Endothelial cell of umbilical vein (primary cell): Measurements from ENCODE around the gene COL15A1. TPM values are rescaled to one million over a fixed set of nuclear protein-coding genes. Genes with fewer than 3 reads are reported as not detected.
"Not testable (repeated sequence)": the region's sequence is repeated elsewhere in the genome, so short reads cannot be mapped to it uniquely, and the experiment has no call there.

Experiments
- BruUV-seq: library from RNA; stranded (reverse); fragments of 400-500 nt; replicated peaks from 2 replicates; lab custom pipeline; 2021; lab: Mats Ljungman, UMichigan
- CTCF ChIA-PET: fragments of 300-600, 350-600 bp; sonication (Branson Sonifier 250); formaldehyde crosslinking; loops from one replicate; lab custom pipeline; 2021; ENCODE audit warnings: antibody characterized with exemption, inconsistent platforms; lab: Charles Lee
- POLR2A ChIA-PET: fragments of 300-600, 350-600 bp; sonication (Branson Sonifier 250); formaldehyde crosslinking; loops from one replicate; lab custom pipeline; 2021; ENCODE audit warnings: antibody characterized with exemption, inconsistent platforms; lab: Charles Lee
- DNase-seq: peaks from one replicate; pipeline ENCODE4 v3.0.0-alpha.2; 2011; ENCODE audit warnings: low read depth, low spot score
- FAIRE-seq: peaks from 2 replicates; lab custom pipeline; 2011; peaks lifted over from hg19 to GRCh38; lab: Jason Lieb, UNC
- H2AFZ ChIP-seq: 2 replicates; pipeline ENCODE4 v1.6.0; 2012; ENCODE audit warnings: low read depth, low read length, control low read depth, inconsistent platforms
- H3K27ac ChIP-seq: 2 replicates; pipeline ENCODE4 v1.5.1; 2011; ENCODE audit warnings: low read depth, mild to moderate bottlenecking, control low read depth, low read length, moderate library complexity; ENCODE audit not compliant: insufficient read depth
- H3K27me3 ChIP-seq, 2 experiments: 2 replicates each; pipeline versions ENCODE4 v1.6.0 to v1.6.1; 2011; ENCODE audit warnings: low read length in 2 of 2, mixed read lengths in 1 of 2; ENCODE audit not compliant: control insufficient read depth in 2 of 2, insufficient read depth in 2 of 2
- H3K36me3 ChIP-seq, 2 experiments: 2 replicates in 1 of 2; 3 replicates in 1 of 2; pipeline ENCODE4 v1.5.1; 2011; ENCODE audit warnings: low read length in 2 of 2, mild to moderate bottlenecking in 1 of 2, moderate library complexity in 1 of 2; ENCODE audit not compliant: control insufficient read depth in 2 of 2, insufficient read depth in 2 of 2; ENCODE audit errors: extremely low read depth in 1 of 2
- H3K4me1 ChIP-seq: 3 replicates; pipeline ENCODE4 v1.5.1; 2011; ENCODE audit warnings: mild to moderate bottlenecking, low read length; ENCODE audit not compliant: control insufficient read depth, insufficient read depth; ENCODE audit errors: extremely low read depth
- H3K4me2 ChIP-seq: 2 replicates; pipeline ENCODE4 v1.6.1; 2011; ENCODE audit warnings: low read length, control low read depth, mixed read lengths; ENCODE audit not compliant: insufficient read depth
- H3K4me3 ChIP-seq, 3 experiments: fragments of 200-600 bp in 1 of 3; sonication (generic), shearing (Covaris generic) in 1 of 3; replicated peaks in 1 of 3; 2 replicates each; pipeline ENCODE4 v1.5.1; 2011 to 2016; ENCODE audit warnings: control low read depth in 3 of 3, low read length in 3 of 3, mild to moderate bottlenecking in 2 of 3, inconsistent platforms in 1 of 3, low read depth in 1 of 3, moderate library complexity in 1 of 3; ENCODE audit not compliant: insufficient read depth in 1 of 3
- H3K79me2 ChIP-seq: 2 replicates; pipeline ENCODE4 v1.6.0; 2012; ENCODE audit warnings: low read length, inconsistent platforms; ENCODE audit not compliant: control insufficient read depth, insufficient read depth
- H3K9ac ChIP-seq: replicated peaks from 2 replicates; pipeline ENCODE3; 2011; ENCODE audit warnings: low read length, control low read depth; ENCODE audit not compliant: insufficient read depth; ENCODE audit errors: extremely low read depth
- H3K9me1 ChIP-seq: replicated peaks from 3 replicates; pipeline ENCODE4 v1.6.0; 2011; ENCODE audit warnings: mild to moderate bottlenecking, low read length; ENCODE audit not compliant: control insufficient read depth, insufficient read depth; ENCODE audit errors: extremely low read depth
- H3K9me3 ChIP-seq: replicated peaks from 2 replicates; pipeline ENCODE4 v1.5.1; 2012; ENCODE audit warnings: low read length, inconsistent platforms; ENCODE audit not compliant: control insufficient read depth, insufficient read depth
- H4K20me1 ChIP-seq: replicated peaks from 2 replicates; pipeline ENCODE3; 2011; ENCODE audit warnings: mild to moderate bottlenecking, low read length; ENCODE audit not compliant: control insufficient read depth, insufficient read depth; ENCODE audit errors: extremely low read depth
- EZH2 ChIP-seq: IDR thresholded peaks from 2 replicates; pipeline ENCODE4 v1.6.1; 2012; ENCODE audit warnings: borderline replicate concordance, low read depth, mild to moderate bottlenecking, moderate library complexity, low read length, inconsistent platforms; ENCODE audit not compliant: severe bottlenecking
- FOS ChIP-seq: IDR thresholded peaks from 2 replicates; pipeline ENCODE4 v1.6.1; 2011; ENCODE audit warnings: mild to moderate bottlenecking, low read length, moderate library complexity, borderline replicate concordance; ENCODE audit not compliant: insufficient read depth
- GATA2 ChIP-seq: IDR thresholded peaks from 2 replicates; pipeline ENCODE4 v1.7.0; 2011; ENCODE audit warnings: low read depth, mild to moderate bottlenecking, moderate library complexity, mixed read lengths, low read length; ENCODE audit not compliant: insufficient read length, insufficient read depth
- JUN ChIP-seq: IDR thresholded peaks from 2 replicates; pipeline ENCODE4 v1.6.1; 2011; ENCODE audit warnings: borderline replicate concordance, low read depth; ENCODE audit not compliant: insufficient read length, insufficient read depth
- MYC ChIP-seq: IDR thresholded peaks from one replicate; pipeline ENCODE4 v1.6.1; 2011; ENCODE audit warnings: mild to moderate bottlenecking, low read depth, low read length
- POLR2A ChIP-seq: IDR thresholded peaks from 2 replicates; pipeline ENCODE4 v1.6.1; 2012; ENCODE audit warnings: low read depth, mild to moderate bottlenecking, control low read depth, low read length
- POLR2AphosphoS5 ChIP-seq: IDR thresholded peaks from 2 replicates; pipeline ENCODE4 v1.6.1; 2012; ENCODE audit warnings: low read depth, mild to moderate bottlenecking, control low read depth, low read length, moderate library complexity; ENCODE audit not compliant: insufficient read depth
- dilution Hi-C: fragments of 300-500 bp; cut with MboI; formaldehyde crosslinking; loops from one replicate; pipeline ENCODE4 v1.15.0; 2019; ENCODE audit warnings: low sequenced_read_pairs; ENCODE audit not compliant: extremely low pct_ligation_motif_present
- intact Hi-C: fragments of 100-400 bp; cut with micrococcal nuclease; formaldehyde crosslinking; loops from one replicate; pipeline ENCODE4 v1.10.0; 2022
- polyA plus RNA-seq, 4 experiments: library from polyadenylated mRNA; depleted of rRNA in 3 of 4; stranded (reverse) in 3 of 4; unstranded in 1 of 4; fragments of >200 nt; gene quantifications; 2 replicates each; pipeline versions ENCODE4 v1.2.1 to v1.2.3, GENCODE V29; 2011 to 2012; ENCODE audit warnings: missing spikeins in 1 of 4
- total RNA-seq: library from RNA; stranded (reverse); gene quantifications from 2 replicates; pipeline ENCODE4 v1.2.3, GENCODE V29; 2021
- TF ChIP-seq, protein P1 (sequence below): IDR thresholded peaks from 2 replicates; pipeline ENCODE4 v1.6.1; 2011; ENCODE audit not compliant: insufficient read depth, insufficient read length
- TF ChIP-seq, protein P2 (sequence below), 2 donors: IDR thresholded peaks; 1 replicate in 1 of 2; 2 replicates in 1 of 2; pipeline ENCODE4 v1.5.1; 2011; ENCODE audit warnings: low read length in 2 of 2, mild to moderate bottlenecking in 2 of 2, moderate library complexity in 2 of 2, control low read depth in 1 of 2, inconsistent platforms in 1 of 2, low read depth in 1 of 2; ENCODE audit not compliant: insufficient read depth in 1 of 2; ENCODE audit errors: extremely low read depth in 1 of 2

The COL15A1 gene
- total and polyA plus RNA-seq, 2 donors (not counting 3 experiments of a cell fraction or from before 2014, with no cell fraction given) = not detected

DNA sequence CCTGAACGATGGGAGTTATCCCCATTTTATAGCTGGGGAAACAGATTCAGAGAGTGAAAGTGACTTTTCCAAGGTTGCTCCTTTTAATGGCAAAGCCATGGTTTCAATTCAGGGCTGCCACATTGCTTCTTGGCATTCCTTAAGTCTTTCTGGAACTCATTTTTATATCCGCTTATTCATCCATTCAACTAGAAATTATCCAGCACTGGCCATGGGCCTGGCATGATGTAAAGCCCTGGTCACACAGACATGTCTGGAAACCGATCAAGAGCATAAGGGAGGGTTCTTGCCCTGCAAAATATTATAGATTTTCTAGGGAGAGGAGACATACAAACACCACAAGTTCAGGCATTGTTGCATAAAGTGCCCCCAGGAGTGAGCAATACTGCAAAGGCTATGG is 43.0 kb upstream of the COL15A1 start:
- no TSS peak for BruUV-seq
- H4K20me1 ChIP-seq = no peaks in the 10 kb centered on the region
- H3K27me3 ChIP-seq = peaks cover 2% of the 10 kb centered on the region in 2 experiments
- no peak overlapping the region for H3K9ac ChIP-seq
- no peak overlapping the region for H3K4me2 ChIP-seq
- no peak overlapping the region for H3K4me3 ChIP-seq
- no peaks in the 10 kb centered on the region for H3K4me1 ChIP-seq
- POLR2A ChIA-PET = no interaction called here
- FAIRE-seq (no peak), DNase-seq (no peak)
- CTCF ChIA-PET = no interaction called here
- H3K9me3 ChIP-seq = no peaks in the 10 kb centered on the region
- TF ChIP-seq POLR2AphosphoS5 (no peak), MYC (no peak), POLR2A (no peak), GATA2 (no peak), FOS (no peak), JUN (no peak), EZH2 (no peak)
- TF ChIP-seq, protein P1, sequence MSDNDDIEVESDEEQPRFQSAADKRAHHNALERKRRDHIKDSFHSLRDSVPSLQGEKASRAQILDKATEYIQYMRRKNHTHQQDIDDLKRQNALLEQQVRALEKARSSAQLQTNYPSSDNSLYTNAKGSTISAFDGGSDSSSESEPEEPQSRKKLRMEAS = no peak
- TF ChIP-seq, protein P2, sequence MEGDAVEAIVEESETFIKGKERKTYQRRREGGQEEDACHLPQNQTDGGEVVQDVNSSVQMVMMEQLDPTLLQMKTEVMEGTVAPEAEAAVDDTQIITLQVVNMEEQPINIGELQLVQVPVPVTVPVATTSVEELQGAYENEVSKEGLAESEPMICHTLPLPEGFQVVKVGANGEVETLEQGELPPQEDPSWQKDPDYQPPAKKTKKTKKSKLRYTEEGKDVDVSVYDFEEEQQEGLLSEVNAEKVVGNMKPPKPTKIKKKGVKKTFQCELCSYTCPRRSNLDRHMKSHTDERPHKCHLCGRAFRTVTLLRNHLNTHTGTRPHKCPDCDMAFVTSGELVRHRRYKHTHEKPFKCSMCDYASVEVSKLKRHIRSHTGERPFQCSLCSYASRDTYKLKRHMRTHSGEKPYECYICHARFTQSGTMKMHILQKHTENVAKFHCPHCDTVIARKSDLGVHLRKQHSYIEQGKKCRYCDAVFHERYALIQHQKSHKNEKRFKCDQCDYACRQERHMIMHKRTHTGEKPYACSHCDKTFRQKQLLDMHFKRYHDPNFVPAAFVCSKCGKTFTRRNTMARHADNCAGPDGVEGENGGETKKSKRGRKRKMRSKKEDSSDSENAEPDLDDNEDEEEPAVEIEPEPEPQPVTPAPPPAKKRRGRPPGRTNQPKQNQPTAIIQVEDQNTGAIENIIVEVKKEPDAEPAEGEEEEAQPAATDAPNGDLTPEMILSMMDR (IDR thresholded peaks at IDR 0.05; ENCODE audit: extremely low read depth in 1 of 2, insufficient read depth in 1 of 2, low read depth in 1 of 2, low read length in 2 of 2) = no peak
- intact Hi-C loops (no loop called here), dilution Hi-C loops (no loop called here)
- H3K79me2 ChIP-seq = no peaks in the 10 kb centered on the region
- H3K27ac ChIP-seq = no peak overlapping the region
- H3K9me1 ChIP-seq = no peaks in the 10 kb centered on the region
- H2AFZ ChIP-seq = no peak overlapping the region
- H3K36me3 ChIP-seq = no peaks in the 10 kb centered on the region

DNA sequence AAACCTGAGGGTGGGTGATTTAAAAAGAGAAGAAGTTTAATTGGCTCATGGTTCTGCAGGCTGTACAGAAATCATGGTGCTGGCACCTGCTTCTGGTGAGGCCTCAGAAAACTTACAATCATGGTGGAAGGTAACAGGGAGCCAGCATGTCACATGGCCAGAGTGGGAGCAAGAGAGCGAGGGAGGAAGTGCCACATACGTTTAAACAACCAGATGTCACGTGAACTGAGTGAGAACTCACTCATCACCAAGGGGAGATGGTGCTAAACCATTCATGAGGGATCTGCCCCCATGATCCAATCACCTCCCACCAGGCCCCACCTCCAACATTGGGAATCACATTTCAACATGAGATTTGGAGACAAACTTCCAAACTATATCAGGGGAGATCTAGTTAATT is 41.9 kb upstream of the COL15A1 start:
- CTCF ChIA-PET, DNase-seq, H3K79me2 ChIP-seq, H3K4me3 ChIP-seq, H3K4me1 ChIP-seq, H3K9ac ChIP-seq, H4K20me1 ChIP-seq, BruUV-seq, FAIRE-seq, dilution Hi-C loops, H3K36me3 ChIP-seq, H3K27ac ChIP-seq, H3K9me3 ChIP-seq, H3K27me3 ChIP-seq, POLR2A ChIA-PET, H2AFZ ChIP-seq, intact Hi-C loops, H3K9me1 ChIP-seq, H3K4me2 ChIP-seq: not testable (repeated sequence)
